H4 (cell line): Measurements from ENCODE around the gene TNFSF9. TPM values are rescaled to one million over a fixed set of nuclear protein-coding genes. Genes with fewer than 3 reads are reported as not detected.
A peak's percentile ranks its signal among the peaks of the same experiment; 100 is the strongest.
"Not testable (repeated sequence)": the region's sequence is repeated elsewhere in the genome, so short reads cannot be mapped to it uniquely, and the experiment has no call there.

Source experiments
- DNase-seq: peaks from one replicate; pipeline ENCODE4 v3.0.0-alpha.2; 2015; ENCODE audit warnings: low spot score
- total RNA-seq: library from RNA; depleted of rRNA; stranded (reverse); fragments of >200 nt; shearing (Covaris generic); gene quantifications from 2 replicates; pipeline ENCODE4 v1.2.3, GENCODE V29; 2014; rRNA removed

Gene TNFSF9
- total RNA-seq, 1 experiment from 2014 or later, result 17.8 TPM

DNA sequence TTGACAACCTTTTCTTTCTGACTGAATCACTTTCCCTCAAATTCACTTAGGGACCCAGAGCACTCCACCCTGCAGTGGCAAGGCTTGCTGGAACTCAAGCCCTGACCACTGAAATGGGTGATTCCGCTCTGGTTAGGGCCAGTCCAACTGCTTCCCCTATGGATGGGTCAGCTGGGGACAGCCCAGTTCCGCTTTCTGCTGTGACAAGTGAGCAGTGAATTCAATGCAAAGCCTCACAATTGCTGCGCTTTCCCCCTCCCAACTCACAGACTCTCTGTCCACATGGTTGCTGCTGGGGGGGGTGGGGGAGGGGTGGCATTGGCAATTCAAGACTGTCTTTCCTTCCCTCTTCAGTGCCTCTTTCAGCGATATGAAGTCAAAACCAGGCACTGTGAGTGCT, 41.4 kb downstream of the TNFSF9 start:
- no peak for DNase-seq

GRCh38 chr19:6573350-6573749, 42.5 kb downstream of the TNFSF9 start:
- no peak for DNase-seq

GRCh38 chr19:6576869-6577475, 46.1 kb downstream of the TNFSF9 start:
- DNase-seq, result no peak

DNA sequence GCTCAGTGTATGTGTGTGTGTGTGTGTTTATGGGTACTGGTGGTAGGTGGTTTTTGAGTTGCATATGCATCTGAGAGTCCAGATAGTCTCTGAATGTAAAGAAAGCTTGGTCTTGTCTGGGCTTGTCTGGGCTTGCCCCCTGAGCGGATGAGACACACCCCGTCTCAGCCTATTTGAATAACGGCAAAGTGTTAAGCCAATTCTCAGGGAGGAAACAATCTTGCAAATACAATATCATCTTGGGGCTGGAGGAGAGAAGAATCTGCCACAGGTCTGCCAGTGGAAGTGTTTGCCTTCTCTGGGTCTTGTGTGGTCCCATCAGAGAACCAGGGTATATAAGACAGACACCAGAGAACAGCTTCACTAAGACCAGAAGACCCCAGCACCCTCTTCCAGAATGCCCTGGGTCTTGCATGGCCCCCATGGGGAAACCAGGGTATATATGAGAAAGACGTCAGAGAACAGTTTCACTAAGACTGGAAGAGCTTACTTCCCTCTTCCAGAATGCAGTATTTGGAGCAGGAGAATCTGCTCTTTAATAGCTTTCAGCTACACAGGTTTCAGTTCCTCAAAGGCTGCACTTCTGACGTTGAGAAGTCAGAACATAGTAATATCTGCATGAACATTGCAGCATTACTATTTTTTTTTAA, 46.8 kb downstream of the TNFSF9 start:
- no peak for DNase-seq

GRCh38 chr19:6579450-6580178, 48.8 kb downstream of the TNFSF9 start:
- DNase-seq, result no peak

DNA sequence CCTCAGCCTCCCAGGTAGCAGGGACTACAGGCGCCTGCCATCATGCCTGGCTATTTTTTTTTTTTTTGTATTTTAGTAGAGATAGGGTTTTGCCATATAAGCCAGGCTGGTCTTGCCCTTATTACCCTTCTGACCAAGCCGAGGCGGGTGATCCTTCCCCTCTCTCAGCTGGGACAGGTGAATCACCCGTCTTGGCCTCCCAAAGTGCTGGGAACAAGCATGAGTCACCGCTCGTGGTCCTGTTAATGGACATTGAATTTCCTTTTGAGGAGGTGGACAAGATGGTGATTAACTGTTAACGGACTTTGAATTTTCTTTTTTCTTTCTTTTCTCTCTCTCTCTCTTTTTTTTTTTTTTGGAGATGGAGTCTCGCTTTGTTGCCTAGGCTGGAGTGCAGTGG, 49.5 kb downstream of the TNFSF9 start:
- peak; percentile 74 for DNase-seq

GRCh38 chr19:6582515-6583484, 52.0 kb downstream of the TNFSF9 start:
- DNase-seq, result not testable (repeated sequence)

Other genes with a start within 250 kb of the TNFSF9 start
- not detected in 2 replicates for gene ACER1, start 197.4 kb upstream of the TNFSF9 start, total RNA-seq
- gene CLPP, start 169.5 kb upstream of the TNFSF9 start, total RNA-seq, result 76.4 and 122 TPM in 2 replicates
- 28.1 and 30.8 TPM in 2 replicates for gene ALKBH7, start 158.2 kb upstream of the TNFSF9 start, total RNA-seq
- 0.55 and 0.77 TPM in 2 replicates for gene PSPN, start 155.1 kb upstream of the TNFSF9 start, total RNA-seq
- gene GTF2F1, start 137.9 kb upstream of the TNFSF9 start, total RNA-seq, result 41.1 and 48.4 TPM in 2 replicates
- gene KHSRP, start 106.2 kb upstream of the TNFSF9 start, total RNA-seq, result 48.5 and 54.7 TPM in 2 replicates
- gene SLC25A41, start 97.3 kb upstream of the TNFSF9 start, total RNA-seq, result not detected in 2 replicates
- gene SLC25A23, start 71.2 kb upstream of the TNFSF9 start, total RNA-seq, result 16.1 and 16.6 TPM in 2 replicates
- gene CRB3, start 66.8 kb upstream of the TNFSF9 start, total RNA-seq, result not detected in 2 replicates
- 0.19 TPM in 1 of 2 replicates, not detected in the other for gene DENND1C, start 49.2 kb upstream of the TNFSF9 start, total RNA-seq
- gene TUBB4A, start 28.7 kb upstream of the TNFSF9 start, total RNA-seq, result 0.87 and 9.2 TPM in 2 replicates
- 0.12 TPM in 1 of 2 replicates, not detected in the other for gene CD70, start 60.1 kb downstream of the TNFSF9 start, total RNA-seq
- 0.04 TPM in 1 of 2 replicates, not detected in the other for gene TNFSF14, start 139.1 kb downstream of the TNFSF9 start, total RNA-seq
- gene C3, start 189.6 kb downstream of the TNFSF9 start, total RNA-seq, result 4.7 and 9.1 TPM in 2 replicates
- gene GPR108, start 206.6 kb downstream of the TNFSF9 start, total RNA-seq, result 65.4 and 81.8 TPM in 2 replicates
- 29.5 and 91.7 TPM in 2 replicates for gene TRIP10, start 208.7 kb downstream of the TNFSF9 start, total RNA-seq
- not detected in 2 replicates for gene SH2D3A, start 236.4 kb downstream of the TNFSF9 start, total RNA-seq
- gene VAV1, start 241.7 kb downstream of the TNFSF9 start, total RNA-seq, result 0.06 TPM in 1 of 2 replicates, not detected in the other